Epithelial cell of proximal tubule (primary cell): ENCODE data around the gene FUBP3. TPM values are rescaled to one million over a fixed set of nuclear protein-coding genes. Genes with fewer than 3 reads are reported as not detected.

ENCODE experiments used
- DNase-seq: peaks from one replicate; pipeline ENCODE4 v3.0.0-alpha.2; 2011; ENCODE audit warnings: low read depth
- H3K4me3 ChIP-seq: 2 replicates; pipeline ENCODE4 v1.5.1; 2011; ENCODE audit warnings: low read depth, mild to moderate bottlenecking, low read length
- CTCF ChIP-seq: conservative IDR thresholded peaks from 2 replicates; pipeline ENCODE4 v1.5.1; 2012; ENCODE audit warnings: low read depth, mild to moderate bottlenecking, low read length
- total RNA-seq: library from RNA; depleted of rRNA; stranded (reverse); fragments of >200 nt; gene quantifications from 2 replicates; pipeline ENCODE4 v1.2.3, GENCODE V29; 2015

The FUBP3 gene
- total RNA-seq, 1 donor from 2014 or later, result 22.7 TPM

DNA sequence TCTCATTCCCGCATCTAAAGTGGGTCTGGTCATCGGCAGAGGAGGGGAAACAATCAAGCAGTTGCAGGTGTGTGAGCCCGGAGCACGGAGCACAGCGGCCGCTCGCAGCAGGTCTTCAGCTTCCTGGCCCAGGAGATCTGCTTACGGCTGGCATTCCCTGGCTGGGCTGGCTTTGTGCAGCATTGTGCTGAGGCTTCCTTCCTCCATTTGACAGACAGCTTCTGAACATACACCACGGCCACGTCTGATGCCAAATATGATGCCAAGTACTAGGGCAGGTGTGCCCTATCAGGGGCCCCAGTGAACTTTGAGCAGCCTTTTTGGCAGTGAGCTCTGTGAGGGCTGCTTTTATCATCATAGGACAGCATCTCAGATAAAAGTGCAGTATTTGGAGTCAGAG, 37.1 kb downstream of the FUBP3 start:
- TF ChIP-seq CTCF, result no peak
- no peak overlapping the region for H3K4me3 ChIP-seq
- no peak for DNase-seq

DNA sequence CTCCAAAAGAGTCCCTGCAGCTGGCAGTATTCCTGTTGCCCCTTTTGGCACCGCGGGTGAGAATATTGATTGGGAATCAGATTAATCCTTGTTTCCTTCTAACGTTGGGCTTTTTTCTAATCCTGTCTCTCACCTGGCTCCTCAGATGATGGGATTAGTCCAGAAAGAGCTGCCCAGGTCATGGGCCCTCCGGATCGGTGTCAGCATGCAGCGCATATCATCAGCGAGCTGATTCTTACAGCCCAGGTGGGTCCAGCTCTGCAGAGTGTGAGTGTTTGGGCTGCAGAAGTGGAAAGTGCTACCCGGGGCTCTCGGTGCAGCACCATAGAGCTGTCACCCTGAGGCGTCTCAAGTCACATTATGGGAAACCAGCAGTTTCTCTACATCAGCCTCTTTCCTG, 44.1 kb downstream of the FUBP3 start:
- no peak overlapping the region for H3K4me3 ChIP-seq
- no peak for TF ChIP-seq CTCF
- DNase-seq, result no peak

- H3K4me3 ChIP-seq, result no peak overlapping the region
- TF ChIP-seq CTCF, result no peak
- DNase-seq, result no peak
Measured at GRCh38 chr9:130624154-130624553, 44.8 kb downstream of the FUBP3 start.

GRCh38 chr9:130626249-130626996, 47.0 kb downstream of the FUBP3 start:
- TF ChIP-seq CTCF, result no peak
- no peak for DNase-seq
- H3K4me3 ChIP-seq, result no peak overlapping the region

GRCh38 chr9:130627051-130627450, 47.7 kb downstream of the FUBP3 start:
- H3K4me3 ChIP-seq, result no peak overlapping the region
- no peak for DNase-seq
- TF ChIP-seq CTCF, result no peak

GRCh38 chr9:130627896-130628792, 48.8 kb downstream of the FUBP3 start:
- no peak overlapping the region for H3K4me3 ChIP-seq
- DNase-seq, result no peak
- TF ChIP-seq CTCF, result no peak
